GM21619 (cell line): Measurements from ENCODE around the gene SYT14.
"Not testable (repeated sequence)": the region's sequence is repeated elsewhere in the genome, so short reads cannot be mapped to it uniquely, and the experiment has no call there.

Experiments used
- ATAC-seq: cut with Tn5 transposase; IDR thresholded peaks from one replicate; pipeline ENCODE4 v1.9.1; 2021; ENCODE audit not compliant: unreplicated experiment

Gene SYT14

DNA sequence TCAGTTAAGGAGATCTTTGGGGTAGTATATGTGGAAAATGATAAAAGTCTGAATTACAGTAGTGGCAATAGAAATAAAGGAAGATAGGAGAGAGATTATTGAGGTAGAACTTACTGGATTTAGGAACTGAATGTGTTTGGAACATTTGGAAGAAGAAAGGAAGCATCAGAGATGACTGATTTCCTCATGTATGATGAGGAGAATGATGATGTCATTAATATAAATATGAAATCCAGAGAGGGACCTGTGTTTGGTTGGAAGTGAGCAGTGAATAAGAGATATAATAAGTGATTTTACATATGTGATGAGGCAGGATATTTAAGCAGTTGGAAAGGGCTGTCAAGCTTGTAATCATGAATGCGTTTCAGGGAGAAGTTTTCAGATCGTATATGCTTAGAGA is 86.3 kb downstream of the SYT14 start:
- no peak for ATAC-seq

GRCh38 chr1:210024996-210025395 is 87.0 kb downstream of the SYT14 start:
- ATAC-seq, result no peak

DNA sequence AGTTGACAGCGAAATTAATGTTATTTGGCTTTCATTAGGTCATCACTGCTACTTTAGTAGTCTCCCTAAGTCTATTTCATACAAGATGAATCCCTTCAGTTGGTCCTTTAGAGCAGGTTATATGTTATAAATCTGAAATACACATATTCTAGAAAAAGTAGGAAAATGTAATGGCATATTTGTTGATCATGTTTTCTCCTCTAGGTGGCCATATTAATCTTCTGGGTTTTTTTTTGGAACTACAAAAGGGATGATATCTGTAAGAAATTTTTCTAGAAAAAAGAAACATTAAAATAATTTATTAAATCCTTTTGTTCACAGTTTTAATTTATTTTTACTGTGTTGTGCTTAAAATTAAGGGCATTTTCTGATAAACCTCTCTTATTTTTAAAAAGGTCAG is 87.9 kb downstream of the SYT14 start:
- ATAC-seq, result no peak

DNA sequence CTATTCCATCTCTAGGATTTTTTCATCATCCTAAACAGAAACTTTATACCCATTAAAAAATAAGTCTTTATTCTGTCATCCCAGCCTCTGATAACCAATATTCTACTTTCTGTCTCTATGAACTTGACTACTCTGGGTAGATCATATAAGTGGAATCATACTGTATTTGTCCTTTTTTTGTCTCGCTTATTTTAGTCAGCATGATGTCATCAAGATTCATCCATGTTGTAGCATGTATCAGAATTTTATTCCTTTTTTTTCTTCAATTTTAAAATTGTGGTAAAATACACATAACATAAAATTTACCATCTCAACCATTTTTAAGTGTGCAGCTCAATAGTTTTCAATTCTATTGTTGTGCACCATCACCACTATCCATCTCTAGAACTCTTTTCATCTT is 90.0 kb downstream of the SYT14 start:
- no peak for ATAC-seq

DNA sequence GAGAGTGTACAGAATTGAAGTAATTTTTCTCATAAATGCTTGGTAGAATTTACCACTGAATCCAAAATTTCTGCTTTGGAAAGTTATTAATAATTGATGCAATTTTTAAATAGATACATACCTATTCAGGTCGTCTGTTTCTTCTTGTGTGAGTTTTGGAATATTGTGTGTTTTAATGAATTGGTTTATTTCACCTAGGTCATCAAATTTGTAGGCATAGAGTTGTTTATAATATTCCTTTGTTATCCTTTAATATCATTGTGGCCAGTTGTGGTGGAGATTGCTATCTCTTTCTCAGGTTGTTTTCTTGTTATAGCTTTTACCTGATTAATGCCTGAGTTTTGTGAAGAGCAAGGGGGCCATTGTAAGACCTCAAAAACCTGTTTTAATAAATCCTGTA is 93.5 kb downstream of the SYT14 start:
- ATAC-seq, result no peak

GRCh38 chr1:210043058-210043457 is 105.0 kb downstream of the SYT14 start:
- ATAC-seq, result no peak

DNA sequence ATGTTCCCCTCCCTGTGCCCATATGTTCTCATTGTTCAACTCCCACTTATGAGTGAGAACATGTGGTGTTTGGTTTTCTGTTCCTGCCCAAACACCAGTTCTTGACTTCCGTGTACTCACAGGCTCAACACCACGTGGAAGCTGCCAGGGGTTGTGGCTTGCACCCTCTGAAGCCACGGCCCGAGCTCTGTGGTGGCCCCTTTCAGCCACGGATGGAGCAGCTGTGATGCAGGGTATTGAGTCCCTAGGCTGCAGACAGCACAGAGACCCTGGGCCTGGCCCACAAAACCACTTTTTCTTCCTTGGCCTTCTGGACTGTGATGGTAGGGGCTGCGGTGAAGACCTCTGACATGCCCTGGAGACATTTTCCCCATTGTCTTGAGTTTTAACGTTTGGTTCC is 111.6 kb downstream of the SYT14 start:
- ATAC-seq, result no peak

- not testable (repeated sequence) for ATAC-seq
These were observed 112.5 kb downstream of the SYT14 start for GRCh38 chr1:210050491-210050890.

DNA sequence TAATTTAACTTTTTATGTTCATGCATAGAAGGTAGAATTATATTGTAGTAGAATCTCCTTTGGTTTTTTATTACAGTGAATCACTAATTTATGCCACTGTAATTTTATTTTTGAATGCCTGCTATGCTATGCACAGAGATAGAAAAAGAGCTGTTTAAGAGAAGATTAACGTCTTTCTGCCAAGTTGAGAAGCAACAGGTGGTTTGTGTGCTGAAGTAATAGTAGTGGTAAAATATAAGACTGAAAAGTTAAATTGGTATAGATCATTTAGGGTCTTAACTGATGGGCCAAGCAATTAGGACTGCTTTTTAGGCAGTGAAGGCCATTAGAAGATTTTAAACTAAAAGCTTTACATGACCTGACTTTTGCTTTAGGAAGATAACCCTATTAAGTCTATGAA is 115.1 kb downstream of the SYT14 start:
- no peak for ATAC-seq

GRCh38 chr1:210057593-210057992 is 119.6 kb downstream of the SYT14 start:
- ATAC-seq, result no peak

GRCh38 chr1:210061992-210062391 is 124.0 kb downstream of the SYT14 start:
- ATAC-seq, result no peak

DNA sequence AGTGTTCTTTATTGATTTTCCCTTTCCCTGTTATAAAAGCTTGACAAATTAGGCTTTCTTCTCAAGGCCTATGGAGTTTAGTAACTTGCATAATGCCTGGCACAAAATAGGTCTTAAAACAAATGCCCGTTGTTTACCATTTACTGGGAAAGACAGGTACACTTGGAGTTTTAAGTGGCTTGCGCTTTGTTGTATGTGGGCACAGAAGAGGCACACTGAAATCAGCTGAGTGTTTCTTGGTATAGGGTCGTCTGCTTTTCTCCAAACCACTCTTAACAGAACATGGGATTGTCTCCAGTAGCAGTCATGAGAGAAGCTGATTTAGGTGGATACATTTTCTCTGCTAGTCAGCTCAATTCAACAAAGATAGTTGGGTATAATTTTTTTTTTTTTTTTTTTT is 132.5 kb downstream of the SYT14 start:
- no peak for ATAC-seq

DNA sequence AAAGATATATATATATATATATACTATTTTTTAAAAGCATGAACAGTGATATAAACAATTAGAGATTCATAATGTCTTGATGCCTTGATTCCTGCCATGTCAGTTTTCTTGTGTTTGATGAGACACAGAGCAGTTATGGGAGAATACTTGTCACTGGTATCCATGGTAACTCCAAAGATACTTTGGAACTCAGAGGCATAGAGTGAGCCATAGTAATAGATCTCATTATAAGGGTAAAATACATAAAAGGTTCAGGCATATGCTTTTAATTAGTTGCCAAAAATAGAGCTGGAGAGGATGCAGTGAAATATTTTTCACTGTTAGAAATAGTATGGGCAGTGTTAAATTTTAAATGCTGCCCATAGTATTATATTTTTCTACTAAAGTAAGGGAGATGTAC is 134.1 kb downstream of the SYT14 start:
- ATAC-seq, result no peak

- ATAC-seq, result no peak
These were observed 135.0 kb downstream of the SYT14 start for GRCh38 chr1:210072896-210073504.

DNA sequence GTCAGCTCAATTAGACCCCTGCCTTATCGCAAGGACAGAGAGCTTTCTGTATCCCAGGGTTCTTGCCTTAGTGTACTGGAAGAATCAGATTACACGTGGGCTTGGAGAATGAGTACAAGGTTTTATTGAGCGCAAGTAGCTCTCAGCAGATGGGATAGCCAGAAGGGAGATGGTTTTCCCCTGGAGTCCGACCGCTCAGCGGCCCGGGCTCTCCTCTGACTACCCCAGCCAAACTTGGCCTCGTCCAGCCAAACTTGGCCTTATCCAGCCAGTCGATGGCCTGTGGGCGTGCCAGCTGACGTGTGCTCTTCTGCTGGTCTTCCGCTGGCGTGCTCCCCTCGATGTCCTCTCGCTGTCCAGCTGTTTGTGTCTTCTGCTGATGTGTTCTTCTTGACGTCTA is 136.9 kb downstream of the SYT14 start:
- ATAC-seq, result no peak

DNA sequence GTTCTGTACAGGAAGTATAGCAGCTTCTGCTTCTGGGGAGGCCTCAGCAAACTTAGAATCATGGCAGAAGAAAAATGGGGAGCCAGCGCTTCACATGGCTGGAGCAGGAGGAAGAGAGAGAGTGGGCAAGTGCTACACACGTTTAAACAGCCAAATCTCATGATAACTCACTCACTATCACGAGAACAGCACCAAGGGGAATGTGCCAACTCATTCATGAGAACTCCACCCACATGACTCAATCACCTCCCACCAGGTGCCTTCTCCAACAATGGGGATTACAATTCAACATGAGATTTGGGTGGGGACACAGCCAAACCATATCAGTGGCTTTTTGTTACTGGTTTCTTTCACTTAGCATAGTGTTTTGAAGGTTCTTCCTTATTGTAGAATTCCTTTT is 138.6 kb downstream of the SYT14 start:
- no peak for ATAC-seq

GRCh38 chr1:210081494-210081893 is 143.5 kb downstream of the SYT14 start:
- ATAC-seq, result no peak

DNA sequence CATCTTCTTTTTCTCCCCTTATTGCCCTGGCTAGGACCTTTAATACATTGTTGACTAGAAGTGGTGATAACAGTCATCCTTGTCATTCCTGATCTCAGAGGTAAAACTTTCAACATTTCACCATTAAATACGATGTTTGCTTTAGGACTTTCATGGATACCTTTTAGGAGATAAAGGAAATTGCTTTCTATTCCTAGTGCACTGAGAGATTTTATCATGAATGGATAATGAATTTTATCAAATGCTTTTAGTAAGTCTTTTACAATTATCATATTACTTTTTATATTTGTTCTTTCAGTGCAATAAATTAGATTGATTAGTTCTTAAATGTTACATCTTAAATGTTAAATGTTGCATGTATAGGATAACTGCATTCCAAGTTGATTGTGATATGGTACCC is 147.3 kb downstream of the SYT14 start:
- no peak for ATAC-seq

DNA sequence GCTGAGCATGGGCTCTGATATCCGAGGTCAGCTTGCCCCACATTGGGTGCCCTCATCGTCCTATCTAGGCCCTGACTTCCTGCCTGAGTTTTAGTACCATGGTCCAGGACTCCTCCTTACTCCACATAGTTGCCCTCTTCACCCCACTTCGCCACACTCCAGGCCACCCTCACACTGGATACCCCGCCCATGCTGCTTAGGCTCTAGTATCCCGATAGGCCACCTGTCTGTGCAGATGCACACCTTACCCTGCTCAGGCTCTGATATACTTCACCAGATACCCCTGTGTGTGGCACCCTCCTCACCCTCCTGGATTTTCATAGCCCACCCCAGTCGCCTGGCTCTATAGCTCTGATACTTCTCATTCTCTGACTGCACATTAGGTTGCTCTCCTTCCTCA is 149.0 kb downstream of the SYT14 start:
- ATAC-seq, result no peak

- ATAC-seq, result no peak
These were observed 151.8 kb downstream of the SYT14 start for GRCh38 chr1:210089855-210090254.

DNA sequence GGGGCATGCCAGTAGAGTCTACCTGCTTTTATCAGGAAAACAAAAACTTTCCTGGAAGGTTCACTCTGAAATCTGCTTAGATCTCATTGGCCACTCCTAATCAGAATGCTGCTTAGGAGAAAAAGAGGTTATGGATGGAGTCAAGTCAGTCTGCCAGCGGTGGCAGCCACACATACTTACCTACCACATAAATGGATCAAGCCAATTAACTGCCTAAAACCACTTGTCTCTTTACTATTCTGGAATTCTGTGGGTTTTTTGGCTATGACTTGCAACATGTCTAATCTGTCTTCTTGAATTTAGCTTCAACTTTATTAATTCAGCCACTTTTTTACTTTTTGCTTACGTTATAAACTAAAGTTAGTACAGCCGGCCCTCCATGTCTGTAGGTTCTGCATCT is 154.3 kb downstream of the SYT14 start:
- no peak for ATAC-seq

DNA sequence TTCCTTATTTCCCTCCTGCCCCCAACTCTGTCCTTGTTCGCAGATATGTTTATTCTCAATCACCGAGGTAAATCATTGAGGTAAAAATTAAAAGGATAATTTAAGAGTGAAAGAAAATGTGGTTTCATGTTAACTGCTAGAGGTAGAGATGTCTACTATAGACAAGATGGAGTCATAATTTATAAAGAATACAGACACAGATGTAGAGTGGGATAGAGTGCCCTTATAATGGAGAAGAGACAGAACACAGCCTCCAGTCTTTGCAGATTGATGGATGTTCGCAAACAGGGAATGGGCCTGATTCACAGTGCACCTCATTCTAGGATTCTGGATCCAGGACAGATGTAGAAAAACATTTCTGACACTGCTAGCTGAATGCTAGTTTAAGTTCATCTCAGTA is 155.4 kb downstream of the SYT14 start:
- ATAC-seq, result no peak

GRCh38 chr1:210098356-210098755 is 160.3 kb downstream of the SYT14 start:
- no peak for ATAC-seq

GRCh38 chr1:210099921-210100320 is 161.9 kb downstream of the SYT14 start:
- ATAC-seq, result no peak
